ENCODE data around the gene RRAGC.

DNA sequence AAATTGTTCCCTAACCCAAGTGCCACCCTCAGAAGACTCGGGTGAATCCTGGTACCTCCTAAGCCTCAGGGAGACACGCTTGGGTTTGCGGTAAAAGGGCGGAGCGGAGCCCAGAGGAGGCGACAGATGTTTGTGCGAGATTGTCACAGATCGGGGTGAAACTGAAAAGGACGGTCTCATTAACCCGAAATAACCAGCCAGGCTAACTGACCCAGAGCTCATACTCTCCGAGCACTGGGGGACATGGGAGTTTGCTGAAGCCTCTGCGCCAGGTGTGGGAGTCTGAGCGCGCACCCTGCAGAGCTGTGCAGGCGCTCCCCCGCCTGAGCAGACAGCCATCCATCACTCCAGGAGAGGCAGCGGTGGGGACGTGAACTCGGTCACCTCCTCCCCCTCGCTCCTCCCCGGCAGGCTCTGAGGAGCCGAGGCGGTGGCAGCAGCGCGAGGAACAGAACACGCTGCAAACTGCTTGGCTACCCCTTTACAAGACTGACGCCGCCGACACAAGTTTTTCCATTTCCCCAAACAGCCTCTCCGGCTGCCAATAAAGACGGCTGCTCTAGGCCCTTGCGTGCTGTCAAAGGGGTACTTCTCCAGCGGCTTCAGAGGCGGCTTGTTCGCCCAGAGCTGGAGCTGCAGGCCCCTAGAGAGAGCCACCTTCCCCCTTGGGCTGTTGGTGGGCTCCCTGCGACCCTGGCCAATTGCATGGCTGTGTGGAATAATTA lies 43.5 kb downstream of the RRAGC start:
- TF ChIP-seq, protein P1, sequence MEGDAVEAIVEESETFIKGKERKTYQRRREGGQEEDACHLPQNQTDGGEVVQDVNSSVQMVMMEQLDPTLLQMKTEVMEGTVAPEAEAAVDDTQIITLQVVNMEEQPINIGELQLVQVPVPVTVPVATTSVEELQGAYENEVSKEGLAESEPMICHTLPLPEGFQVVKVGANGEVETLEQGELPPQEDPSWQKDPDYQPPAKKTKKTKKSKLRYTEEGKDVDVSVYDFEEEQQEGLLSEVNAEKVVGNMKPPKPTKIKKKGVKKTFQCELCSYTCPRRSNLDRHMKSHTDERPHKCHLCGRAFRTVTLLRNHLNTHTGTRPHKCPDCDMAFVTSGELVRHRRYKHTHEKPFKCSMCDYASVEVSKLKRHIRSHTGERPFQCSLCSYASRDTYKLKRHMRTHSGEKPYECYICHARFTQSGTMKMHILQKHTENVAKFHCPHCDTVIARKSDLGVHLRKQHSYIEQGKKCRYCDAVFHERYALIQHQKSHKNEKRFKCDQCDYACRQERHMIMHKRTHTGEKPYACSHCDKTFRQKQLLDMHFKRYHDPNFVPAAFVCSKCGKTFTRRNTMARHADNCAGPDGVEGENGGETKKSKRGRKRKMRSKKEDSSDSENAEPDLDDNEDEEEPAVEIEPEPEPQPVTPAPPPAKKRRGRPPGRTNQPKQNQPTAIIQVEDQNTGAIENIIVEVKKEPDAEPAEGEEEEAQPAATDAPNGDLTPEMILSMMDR (IDR thresholded peaks at IDR 0.05): no peak
- TF ChIP-seq POLR2A (IDR thresholded peaks at IDR 0.05): no peak

All from Peyer's patch (tissue), 4 donors.